Activated B cell treated with CpG ODN at 0.5 μM for 24 hours (primary cell): ENCODE results near the gene CTSA. TPM values are rescaled to one million over a fixed set of nuclear protein-coding genes. Genes with fewer than 3 reads are reported as not detected.

Experiments used
- ATAC-seq: fragments of 200-7000 bp; cut with Tn5 transposase; one replicate; pipeline ENCODE4 v1.10.0; 2021; ENCODE audit warnings: low read depth, mild to moderate bottlenecking, moderate library complexity
- CTCF ChIA-PET: fragments of 350-600 bp; sonication (Branson Sonifier 250); formaldehyde crosslinking; loops from one replicate; lab custom pipeline; 2021; ENCODE audit warnings: antibody characterized with exemption; lab: Charles Lee
- POLR2A ChIA-PET: fragments of 350-600 bp; sonication (Branson Sonifier 250); formaldehyde crosslinking; loops from one replicate; lab custom pipeline; 2021; ENCODE audit warnings: antibody characterized with exemption; lab: Charles Lee
- DNase-seq: peaks from one replicate; pipeline ENCODE4 v3.0.0; 2022
- H3K27ac Mint-ChIP-seq: one replicate; pipeline ENCODE4 v1.8.0; 2020; ENCODE audit warnings: mixed read lengths
- H3K27me3 Mint-ChIP-seq: one replicate; pipeline ENCODE4 v1.8.0; 2021; ENCODE audit warnings: mixed read lengths
- H3K36me3 Mint-ChIP-seq: one replicate; pipeline ENCODE4 v1.8.0; 2021; ENCODE audit warnings: low read depth, mixed read lengths
- H3K4me1 Mint-ChIP-seq: one replicate; pipeline ENCODE4 v1.8.0; 2021; ENCODE audit warnings: mixed read lengths
- H3K4me3 Mint-ChIP-seq: one replicate; pipeline ENCODE4 v1.8.0; 2020; ENCODE audit warnings: mild to moderate bottlenecking, mixed read lengths
- H3K9me3 Mint-ChIP-seq: one replicate; pipeline ENCODE4 v1.8.0; 2020; ENCODE audit warnings: mixed read lengths
- intact Hi-C: fragments of 100-400 bp; cut with micrococcal nuclease; formaldehyde crosslinking; loops from one replicate; pipeline ENCODE4 v1.15.1; 2024
- total RNA-seq: library from RNA; stranded (reverse); gene quantifications from 2 replicates; pipeline ENCODE4 v1.2.3, GENCODE V29; 2022
- TF ChIP-seq, protein P1 (sequence below): fragments of 200-600 bp; IDR thresholded peaks from one replicate; pipeline ENCODE4 v1.8.0; 2022; ENCODE audit warnings: antibody characterized with exemption, mild to moderate bottlenecking

Gene CTSA
- total RNA-seq: 61.9 and 67.2 TPM in 2 replicates

DNA sequence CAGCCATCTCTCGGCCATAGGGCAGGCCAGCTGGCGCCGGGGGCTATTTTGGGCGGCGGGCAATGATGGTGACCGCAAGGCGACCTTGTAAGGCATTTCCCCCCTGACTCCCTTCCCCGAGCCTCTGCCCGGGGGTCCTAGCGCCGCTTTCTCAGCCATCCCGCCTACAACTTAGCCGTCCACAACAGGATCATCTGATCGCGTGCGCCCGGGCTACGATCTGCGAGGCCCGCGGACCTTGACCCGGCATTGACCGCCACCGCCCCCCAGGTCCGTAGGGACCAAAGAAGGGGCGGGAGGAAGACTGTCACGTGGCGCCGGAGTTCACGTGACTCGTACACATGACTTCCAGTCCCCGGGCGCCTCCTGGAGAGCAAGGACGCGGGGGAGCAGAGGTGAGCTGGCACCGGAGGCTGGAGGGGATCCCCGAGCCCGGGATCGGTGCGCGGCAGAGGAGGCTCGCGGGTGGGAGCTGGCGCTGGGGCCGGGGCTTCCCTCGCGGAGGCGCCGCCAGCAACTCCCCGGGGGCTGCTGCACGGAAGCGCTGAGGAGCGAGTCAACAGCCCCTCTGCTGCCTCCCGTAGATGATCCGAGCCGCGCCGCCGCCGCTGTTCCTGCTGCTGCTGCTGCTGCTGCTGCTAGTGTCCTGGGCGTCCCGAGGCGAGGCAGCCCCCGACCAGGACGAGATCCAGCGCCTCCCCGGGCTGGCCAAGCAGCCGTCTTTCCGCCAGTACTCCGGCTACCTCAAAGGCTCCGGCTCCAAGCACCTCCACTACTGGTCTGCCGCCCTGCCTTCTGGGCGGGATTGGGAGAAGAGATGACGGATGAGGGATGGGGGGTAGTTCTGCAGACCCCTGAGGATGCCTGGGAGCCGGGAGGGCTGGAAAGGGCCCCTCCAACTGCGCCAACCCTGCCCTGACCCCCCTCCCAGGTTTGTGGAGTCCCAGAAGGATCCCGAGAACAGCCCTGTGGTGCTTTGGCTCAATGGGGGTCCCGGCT lies at the start of gene CTSA, which contains the start of gene NEURL2:
Gene CTSA, plus strand, starts transcription at position 351 of the 999 bp plus-strand sequence. Its CDS starts 234 bp downstream, at position 585.
Gene NEURL2, minus strand, starts transcription at position 224 of the 999 bp plus-strand sequence. Its CDS starts 217 bp downstream, at position 7.
- H3K4me3 Mint-ChIP-seq: peak within 1 kb of the TSS; percentile 93
- DNase-seq (peak; percentile 86), ATAC-seq (peak; percentile 87)
- H3K4me1 Mint-ChIP-seq: peaks cover 30% of the 10 kb centered on the region
- H3K36me3 Mint-ChIP-seq: peaks cover 29% of the 10 kb centered on the region
- intact Hi-C loops: loop anchor here (1.0 to 5.0 kb wide), 7 partner anchors 10 to 80 kb away; partner anchors contain the start of genes ACOT8, SNX21, ZSWIM1 and ZSWIM3
- TF ChIP-seq, protein P1, sequence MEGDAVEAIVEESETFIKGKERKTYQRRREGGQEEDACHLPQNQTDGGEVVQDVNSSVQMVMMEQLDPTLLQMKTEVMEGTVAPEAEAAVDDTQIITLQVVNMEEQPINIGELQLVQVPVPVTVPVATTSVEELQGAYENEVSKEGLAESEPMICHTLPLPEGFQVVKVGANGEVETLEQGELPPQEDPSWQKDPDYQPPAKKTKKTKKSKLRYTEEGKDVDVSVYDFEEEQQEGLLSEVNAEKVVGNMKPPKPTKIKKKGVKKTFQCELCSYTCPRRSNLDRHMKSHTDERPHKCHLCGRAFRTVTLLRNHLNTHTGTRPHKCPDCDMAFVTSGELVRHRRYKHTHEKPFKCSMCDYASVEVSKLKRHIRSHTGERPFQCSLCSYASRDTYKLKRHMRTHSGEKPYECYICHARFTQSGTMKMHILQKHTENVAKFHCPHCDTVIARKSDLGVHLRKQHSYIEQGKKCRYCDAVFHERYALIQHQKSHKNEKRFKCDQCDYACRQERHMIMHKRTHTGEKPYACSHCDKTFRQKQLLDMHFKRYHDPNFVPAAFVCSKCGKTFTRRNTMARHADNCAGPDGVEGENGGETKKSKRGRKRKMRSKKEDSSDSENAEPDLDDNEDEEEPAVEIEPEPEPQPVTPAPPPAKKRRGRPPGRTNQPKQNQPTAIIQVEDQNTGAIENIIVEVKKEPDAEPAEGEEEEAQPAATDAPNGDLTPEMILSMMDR: no peak
- H3K27ac Mint-ChIP-seq: peak within 1 kb of the TSS; percentile 87
- ChIA-PET POLR2A (interaction anchor here (0.8 to 5.6 kb wide), 10 partner anchors 10 to 81 kb away, joined by 3 to 84 read pairs (median 7); partner anchors contain the start of genes PCIF1 and ZSWIM1), CTCF (interaction anchor here (1.1 to 3.7 kb wide), 5 partner anchors 10 to 92 kb away, joined by 3 to 15 read pairs (median 9); partner anchors contain the start of genes PCIF1, ZNF335 and ZSWIM1)
- no peaks in the 10 kb centered on the region for H3K9me3 Mint-ChIP-seq
- H3K27me3 Mint-ChIP-seq: no peaks in the 10 kb centered on the region

DNA sequence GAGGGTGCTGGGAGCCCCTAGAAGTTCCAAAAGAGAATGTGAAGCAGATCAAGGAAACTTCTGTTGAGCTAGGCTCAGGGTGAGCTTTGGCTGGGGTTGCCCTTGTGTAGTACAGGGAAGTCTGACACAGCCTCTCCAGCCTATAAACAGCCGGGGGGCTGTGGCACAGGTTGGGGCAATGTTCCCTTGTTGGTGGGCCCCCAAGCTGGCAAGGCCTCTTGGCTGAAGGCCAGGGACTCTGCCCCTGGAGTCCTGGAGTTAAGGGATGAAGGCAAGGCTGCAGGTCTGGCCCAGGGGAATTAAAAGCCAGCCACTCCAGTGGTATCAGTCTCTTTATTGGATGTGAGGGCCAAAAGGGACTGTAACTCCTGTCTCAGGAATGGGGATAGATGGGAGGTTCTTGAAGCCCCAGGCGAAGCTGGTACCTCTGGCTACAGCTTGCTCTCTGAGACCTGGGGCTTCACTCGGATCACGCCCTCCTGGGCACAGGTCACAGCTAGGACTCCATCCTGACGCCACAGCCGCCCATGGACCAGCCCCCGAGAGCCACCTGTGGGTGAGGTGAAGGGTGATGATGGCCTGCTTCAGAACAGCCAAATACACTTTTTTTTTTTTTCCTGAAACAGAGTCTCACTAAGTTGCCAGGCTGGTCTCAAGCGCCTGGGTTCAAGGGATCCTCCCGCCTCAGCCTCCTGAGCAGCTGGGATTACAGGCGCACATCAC lies 49.6 kb upstream of the CTSA start:
- no peaks in the 10 kb centered on the region for H3K27me3 Mint-ChIP-seq
- ChIA-PET CTCF (interaction anchor here (0.8 to 1.5 kb wide), 5 partner anchors 15 to 405 kb away, joined by 3 to 5 read pairs (median 3); no protein-coding TSS in a partner anchor), POLR2A (interaction anchor here (0.9 to 1.8 kb wide), 7 partner anchors 15 to 426 kb away, joined by 3 to 9 read pairs (median 6); partner anchors contain the start of genes ACOT8, PCIF1, PIGT and ZSWIM1)
- ATAC-seq: no peak
- no peak for DNase-seq
- no peak overlapping the region for H3K4me3 Mint-ChIP-seq
- H3K27ac Mint-ChIP-seq: peak overlapping the region; percentile 73
- TF ChIP-seq, protein P1: no peak
- H3K36me3 Mint-ChIP-seq: peaks cover 40% of the 10 kb centered on the region
- intact Hi-C loops: loop anchor here (1.0 kb wide), 1 partner anchor 16 kb away; the partner anchor contains the start of genes ACOT8 and ZSWIM3
- H3K9me3 Mint-ChIP-seq: no peaks in the 10 kb centered on the region
- H3K4me1 Mint-ChIP-seq: peaks cover 18% of the 10 kb centered on the region

DNA sequence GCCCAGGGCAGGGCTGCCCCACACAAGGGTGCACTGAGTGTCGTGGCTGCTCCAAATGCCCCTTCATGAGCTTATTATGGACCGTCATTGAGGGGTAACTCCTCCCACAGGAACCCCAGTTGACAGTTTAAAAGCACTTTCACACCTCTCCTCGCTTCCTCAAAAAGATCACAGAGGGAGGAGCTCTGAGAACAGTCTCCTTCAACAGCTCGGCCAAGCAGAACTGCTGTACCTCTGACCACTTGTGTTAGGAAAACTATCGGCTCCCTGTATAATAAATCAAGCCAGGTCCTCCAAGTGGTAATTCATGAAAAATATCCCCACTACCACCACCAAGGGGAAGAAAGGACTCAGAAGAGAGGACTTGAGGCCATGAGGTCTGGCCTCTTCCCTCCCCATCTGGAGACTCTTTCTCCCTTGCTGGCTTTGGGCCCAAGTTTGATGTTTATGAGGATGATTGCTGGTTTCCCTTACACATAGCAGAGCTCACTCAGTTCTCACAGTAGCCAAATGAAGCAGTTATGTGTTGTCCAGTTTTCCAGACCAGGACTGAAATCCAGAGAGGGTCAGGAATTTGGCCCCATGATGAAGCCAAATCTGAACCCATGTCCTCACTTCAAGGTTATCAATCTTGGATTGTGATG lies 48.8 kb upstream of the CTSA start:
- POLR2A ChIA-PET: interaction anchor here (0.9 to 1.8 kb wide), 6 partner anchors 15 to 427 kb away, joined by 3 to 9 read pairs (median 6); partner anchors contain the start of genes ACOT8, PCIF1, PIGT and ZSWIM1
- Mint-ChIP-seq H3K4me3 (no peak overlapping the region), H3K27ac (peak overlapping the region; percentile 73)

DNA sequence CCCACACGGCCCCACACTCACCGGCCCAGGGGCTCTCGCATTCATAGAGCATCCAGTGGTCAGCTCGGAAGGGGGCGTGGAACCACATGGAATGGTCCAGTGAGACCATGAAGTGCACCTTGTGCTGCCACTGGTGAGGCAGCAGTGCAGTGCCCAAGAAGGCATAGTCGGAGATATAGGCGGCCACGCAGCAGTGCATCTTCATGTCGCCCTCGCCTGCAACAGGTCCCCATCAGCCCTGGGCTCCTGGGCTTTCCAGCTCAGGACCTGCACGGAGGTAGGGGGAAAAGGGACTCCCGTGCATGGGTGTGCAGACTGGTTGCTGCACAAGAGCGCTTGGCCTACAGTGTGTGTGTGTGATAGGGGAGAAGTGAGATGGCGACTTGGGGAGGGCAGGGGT lies 47.6 kb upstream of the CTSA start:
- intact Hi-C loops: no loop called here
- Mint-ChIP-seq H3K27me3 (no peaks in the 10 kb centered on the region), H3K36me3 (peaks cover 51% of the 10 kb centered on the region), H3K4me3 (no peak overlapping the region), H3K4me1 (peaks cover 18% of the 10 kb centered on the region), H3K9me3 (no peaks in the 10 kb centered on the region), H3K27ac (no peak overlapping the region)
- TF ChIP-seq, protein P1: no peak
- DNase-seq: no peak
- no peak for ATAC-seq
- ChIA-PET POLR2A (no interaction called here), CTCF (no interaction called here)

More for the DNA sequence above, 48.8 kb upstream of the CTSA start:
- intact Hi-C loops: loop anchor here (1.0 kb wide), 1 partner anchor 15 kb away; the partner anchor contains the start of genes ACOT8 and ZSWIM3
- CTCF ChIA-PET: interaction anchor here (0.8 to 1.5 kb wide), 5 partner anchors 14 to 406 kb away, joined by 3 to 5 read pairs (median 3); no protein-coding TSS in a partner anchor
- DNase-seq (no peak), ATAC-seq (peak; percentile 98)
- no peaks in the 10 kb centered on the region for H3K27me3 Mint-ChIP-seq
- TF ChIP-seq, protein P1: no peak
- H3K36me3 Mint-ChIP-seq: peaks cover 43% of the 10 kb centered on the region
- peaks cover 18% of the 10 kb centered on the region for H3K4me1 Mint-ChIP-seq
- no peaks in the 10 kb centered on the region for H3K9me3 Mint-ChIP-seq
